Measurements from ENCODE around the gene INSL4. TPM values are rescaled to one million over a fixed set of nuclear protein-coding genes. Genes with fewer than 3 reads are reported as not detected.

Gene INSL4
- total and polyA plus RNA-seq, 4 donors = not detected

DNA sequence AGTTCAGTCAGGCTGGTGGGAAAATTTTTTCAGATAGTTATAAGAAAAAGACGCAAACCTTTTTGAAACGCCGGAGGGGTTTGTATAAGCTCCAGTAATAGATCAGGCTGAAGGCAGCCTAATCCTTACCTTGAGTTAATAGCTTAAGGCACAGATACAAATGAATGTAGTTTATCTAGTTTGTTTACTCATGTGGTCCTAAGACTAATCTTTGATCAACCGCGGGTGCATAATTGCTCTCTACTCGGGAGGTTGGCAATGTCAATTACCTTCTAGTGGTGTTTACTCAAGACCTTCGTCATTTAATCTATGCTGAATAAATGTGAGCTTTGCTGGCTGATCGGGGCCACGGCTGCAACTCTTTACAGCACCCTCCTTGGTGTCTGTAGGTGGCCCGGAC is 665 bp upstream of the INSL4 start:
- H3K4me1 ChIP-seq (ENCODE audit: control insufficient read depth, insufficient read depth, low read length) = no peaks in the 10 kb centered on the region
- H3K9me3 ChIP-seq (ENCODE audit: control insufficient read depth, insufficient read depth, low read length) = no peaks in the 10 kb centered on the region
- 82% methylated on average over 5 of the region's 10 CpGs for WGBS (ENCODE audit: insufficient coverage)
- no peaks in the 10 kb centered on the region for H3K36me3 ChIP-seq (ENCODE audit: control insufficient read depth, insufficient read depth, low read length)
- H3K27me3 ChIP-seq (ENCODE audit: control insufficient read depth, insufficient read depth, low read length) = no peaks in the 10 kb centered on the region
- no peak for DNase-seq (ENCODE audit: low read depth in 4 of 6, low spot score in 6 of 6)
- H3K27ac ChIP-seq (ENCODE audit: low read depth, low read length) = no peak overlapping the region
- no peak overlapping the region for H3K4me3 ChIP-seq (ENCODE audit: low read depth, low read length)

DNA sequence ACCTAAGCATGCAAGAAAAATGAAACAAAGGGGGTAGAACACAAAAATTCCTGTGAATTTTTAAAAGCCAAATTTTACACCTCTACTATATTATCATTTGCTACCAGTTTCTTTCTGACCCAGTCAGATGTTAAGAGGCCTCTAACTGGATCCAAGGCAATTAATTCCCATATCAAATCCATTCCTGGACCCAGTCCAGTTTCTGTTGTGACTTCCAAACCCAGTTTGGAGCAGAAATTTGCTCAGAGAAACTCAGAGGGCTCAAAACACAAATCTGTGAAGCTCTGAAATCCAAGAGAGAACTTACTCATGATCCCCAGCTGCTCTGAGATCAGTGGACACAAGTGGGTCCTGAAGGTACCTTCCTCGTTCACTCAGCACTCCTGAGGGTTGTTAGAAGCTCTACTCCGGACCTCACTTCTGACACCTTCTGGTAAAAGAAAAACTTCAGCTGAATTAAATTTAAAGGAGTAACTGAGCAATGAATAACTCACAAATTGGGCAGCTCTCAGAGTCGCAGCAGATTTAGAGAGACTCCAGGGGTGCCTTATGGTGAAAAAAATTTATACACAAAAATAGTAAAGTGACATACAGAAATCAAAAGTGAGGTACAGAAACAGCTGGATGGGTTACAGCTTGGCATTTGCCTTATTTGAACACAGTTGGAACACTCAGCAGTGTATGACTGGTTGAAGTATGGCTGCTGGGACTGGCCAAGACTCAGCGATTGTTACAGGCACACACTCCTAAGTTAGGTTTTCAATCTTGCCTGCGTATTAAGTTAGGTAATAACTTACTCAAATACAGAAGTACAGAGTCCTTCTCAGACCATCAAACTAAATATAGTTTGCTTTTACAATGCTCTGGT is 32.4 kb downstream of the INSL4 start:
- H3K27me3 ChIP-seq (ENCODE audit: control insufficient read depth, insufficient read depth, low read length) = no peaks in the 10 kb centered on the region
- no peak overlapping the region for H3K4me3 ChIP-seq (ENCODE audit: low read depth, low read length)
- H3K9me3 ChIP-seq (ENCODE audit: control insufficient read depth, insufficient read depth, low read length) = no peaks in the 10 kb centered on the region
- no peak overlapping the region for H3K27ac ChIP-seq (ENCODE audit: low read depth, low read length)
- DNase-seq (ENCODE audit: low read depth in 4 of 6, low spot score in 6 of 6) = peak in 2 of 6 donors; percentile 0 to 4
- no peaks in the 10 kb centered on the region for H3K4me1 ChIP-seq (ENCODE audit: control insufficient read depth, insufficient read depth, low read length)
- no peaks in the 10 kb centered on the region for H3K36me3 ChIP-seq (ENCODE audit: control insufficient read depth, insufficient read depth, low read length)
- WGBS (ENCODE audit: insufficient coverage) = no CpG with 5 or more reads among the region's 5 CpGs

DNA sequence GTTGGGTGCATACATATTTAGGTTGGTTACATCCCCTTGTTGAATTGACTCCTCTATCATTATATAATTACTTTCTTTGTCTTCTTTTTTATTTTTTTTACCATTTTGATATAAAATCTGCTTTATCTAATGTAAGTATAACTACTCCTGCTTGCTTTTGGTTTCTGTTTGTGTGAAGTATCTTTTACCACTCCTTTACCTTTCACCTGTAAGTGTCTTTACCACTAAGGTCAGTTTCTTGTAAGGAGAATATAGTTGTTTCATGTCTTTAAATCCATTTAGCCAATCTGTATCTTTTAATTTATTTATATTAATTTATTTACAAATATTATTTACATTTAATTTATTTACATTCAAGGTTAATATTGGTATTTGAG is 33.0 kb downstream of the INSL4 start:
- no peaks in the 10 kb centered on the region for H3K9me3 ChIP-seq (ENCODE audit: control insufficient read depth, insufficient read depth, low read length)
- H3K4me1 ChIP-seq (ENCODE audit: control insufficient read depth, insufficient read depth, low read length) = no peaks in the 10 kb centered on the region
- no peaks in the 10 kb centered on the region for H3K27me3 ChIP-seq (ENCODE audit: control insufficient read depth, insufficient read depth, low read length)
- no peaks in the 10 kb centered on the region for H3K36me3 ChIP-seq (ENCODE audit: control insufficient read depth, insufficient read depth, low read length)
- no peak for DNase-seq (ENCODE audit: low read depth in 4 of 6, low spot score in 6 of 6)
- H3K4me3 ChIP-seq (ENCODE audit: low read depth, low read length) = no peak overlapping the region
- H3K27ac ChIP-seq (ENCODE audit: low read depth, low read length) = no peak overlapping the region

DNA sequence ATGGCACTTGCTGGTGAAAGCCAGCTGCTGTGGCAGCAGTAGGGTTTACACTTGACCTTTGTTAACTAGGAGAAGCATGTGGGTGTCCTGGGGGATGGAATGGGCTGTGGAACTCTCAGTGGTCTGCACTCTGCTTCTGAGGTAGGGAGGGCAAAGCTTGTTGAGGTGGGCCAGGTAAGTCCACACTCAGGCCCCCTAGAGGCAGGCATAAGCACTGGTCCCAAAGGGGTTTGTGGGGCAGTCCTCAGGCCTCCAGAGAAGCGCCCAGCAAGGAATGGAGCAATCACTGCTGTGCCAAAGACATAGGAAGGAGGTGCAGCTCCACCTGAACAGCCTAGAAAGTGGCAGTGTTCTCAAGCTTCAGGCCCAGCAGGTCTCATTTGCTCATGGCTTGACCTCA is 34.7 kb downstream of the INSL4 start:
- H3K36me3 ChIP-seq (ENCODE audit: control insufficient read depth, insufficient read depth, low read length) = no peaks in the 10 kb centered on the region
- no peak overlapping the region for H3K4me3 ChIP-seq (ENCODE audit: low read depth, low read length)
- H3K27ac ChIP-seq (ENCODE audit: low read depth, low read length) = no peak overlapping the region
- 94% methylated on average over 1 of the region's 1 CpG for WGBS (ENCODE audit: insufficient coverage)
- no peaks in the 10 kb centered on the region for H3K9me3 ChIP-seq (ENCODE audit: control insufficient read depth, insufficient read depth, low read length)
- H3K27me3 ChIP-seq (ENCODE audit: control insufficient read depth, insufficient read depth, low read length) = no peaks in the 10 kb centered on the region
- no peaks in the 10 kb centered on the region for H3K4me1 ChIP-seq (ENCODE audit: control insufficient read depth, insufficient read depth, low read length)
- no peak for DNase-seq (ENCODE audit: low read depth in 4 of 6, low spot score in 6 of 6)

DNA sequence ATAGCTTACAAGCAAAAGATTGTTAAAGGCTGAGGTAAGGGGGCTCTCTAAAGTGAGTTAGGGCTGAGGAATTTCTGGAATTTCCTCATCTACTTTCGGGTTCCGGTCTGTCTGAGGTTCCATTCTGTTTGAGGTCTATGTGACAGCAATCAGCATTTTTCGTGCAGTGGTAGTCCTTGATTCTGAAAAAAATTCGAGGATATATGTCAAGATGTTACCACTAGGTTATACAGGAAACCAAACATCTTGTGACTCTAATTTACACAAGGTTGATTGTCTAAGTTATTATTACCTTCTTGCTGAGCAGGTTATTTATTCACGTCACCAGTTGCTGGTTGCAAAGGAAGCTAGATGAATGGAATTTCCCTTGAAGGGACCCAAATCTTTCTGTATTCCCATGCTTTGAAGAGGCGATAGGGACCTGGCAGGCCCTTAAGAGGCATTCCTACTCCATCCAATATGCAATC is 38.1 kb downstream of the INSL4 start:
- no peak for DNase-seq (ENCODE audit: low read depth in 4 of 6, low spot score in 6 of 6)
- Histone ChIP-seq H3K4me3 (ENCODE audit: low read depth, low read length) (no peak overlapping the region), H3K27ac (ENCODE audit: low read depth, low read length) (no peak overlapping the region), H3K36me3 (ENCODE audit: control insufficient read depth, insufficient read depth, low read length) (no peaks in the 10 kb centered on the region), H3K4me1 (ENCODE audit: control insufficient read depth, insufficient read depth, low read length) (no peaks in the 10 kb centered on the region), H3K9me3 (ENCODE audit: control insufficient read depth, insufficient read depth, low read length) (no peaks in the 10 kb centered on the region), H3K27me3 (ENCODE audit: control insufficient read depth, insufficient read depth, low read length) (no peaks in the 10 kb centered on the region)
- WGBS (ENCODE audit: insufficient coverage) = 60% methylated on average over 2 of the region's 6 CpGs

DNA sequence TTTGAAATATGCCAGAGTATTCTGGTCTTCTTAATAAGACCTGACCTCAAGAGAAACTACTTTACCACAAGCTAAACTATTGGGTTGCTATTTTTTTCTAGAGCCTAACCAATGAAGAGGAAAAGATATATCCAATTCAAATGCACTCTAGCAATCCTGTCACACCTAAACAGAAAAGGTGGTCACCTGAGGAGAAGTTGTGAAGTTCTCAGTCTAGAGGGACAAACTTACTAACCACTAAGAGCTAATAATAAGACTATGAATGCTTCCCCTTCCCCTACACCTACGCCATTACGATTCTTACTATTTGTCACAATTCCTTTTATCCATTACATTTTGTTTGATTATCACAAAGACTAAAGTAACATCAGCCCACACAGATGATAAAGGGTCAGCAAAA is 43.6 kb downstream of the INSL4 start:
- no peaks in the 10 kb centered on the region for H3K36me3 ChIP-seq (ENCODE audit: control insufficient read depth, insufficient read depth, low read length)
- no peaks in the 10 kb centered on the region for H3K9me3 ChIP-seq (ENCODE audit: control insufficient read depth, insufficient read depth, low read length)
- no peak overlapping the region for H3K4me3 ChIP-seq (ENCODE audit: low read depth, low read length)
- H3K27ac ChIP-seq (ENCODE audit: low read depth, low read length) = no peak overlapping the region
- 80% methylated on average over 2 of the region's 2 CpGs for WGBS (ENCODE audit: insufficient coverage)
- no peaks in the 10 kb centered on the region for H3K27me3 ChIP-seq (ENCODE audit: control insufficient read depth, insufficient read depth, low read length)
- no peaks in the 10 kb centered on the region for H3K4me1 ChIP-seq (ENCODE audit: control insufficient read depth, insufficient read depth, low read length)
- no peak for DNase-seq (ENCODE audit: low read depth in 4 of 6, low spot score in 6 of 6)

DNA sequence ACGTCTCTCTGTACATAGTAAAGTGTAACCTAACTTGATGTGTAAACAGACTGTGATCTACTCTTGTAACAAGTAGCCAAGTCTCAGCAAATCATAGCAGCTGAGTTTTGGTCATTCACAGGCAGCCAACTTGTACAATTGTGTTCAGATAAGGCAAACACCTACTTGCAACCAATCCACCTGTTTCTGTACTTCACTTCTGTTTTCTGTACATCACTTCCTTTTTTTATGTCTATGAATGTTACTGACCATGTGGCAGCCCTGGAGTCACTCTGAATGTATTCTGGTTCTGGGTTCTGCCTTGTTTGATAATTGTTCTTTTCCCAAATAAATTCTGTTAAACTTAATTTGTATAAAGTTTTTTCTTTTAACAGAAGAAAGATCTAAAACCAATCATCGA is 47.3 kb downstream of the INSL4 start:
- no peak overlapping the region for H3K4me3 ChIP-seq (ENCODE audit: low read depth, low read length)
- no peak overlapping the region for H3K27ac ChIP-seq (ENCODE audit: low read depth, low read length)
- WGBS (ENCODE audit: insufficient coverage) = no CpG with 5 or more reads among the region's 2 CpGs
- no peaks in the 10 kb centered on the region for H3K9me3 ChIP-seq (ENCODE audit: control insufficient read depth, insufficient read depth, low read length)
- H3K36me3 ChIP-seq (ENCODE audit: control insufficient read depth, insufficient read depth, low read length) = no peaks in the 10 kb centered on the region
- no peaks in the 10 kb centered on the region for H3K27me3 ChIP-seq (ENCODE audit: control insufficient read depth, insufficient read depth, low read length)
- no peak for DNase-seq (ENCODE audit: low read depth in 4 of 6, low spot score in 6 of 6)
- H3K4me1 ChIP-seq (ENCODE audit: control insufficient read depth, insufficient read depth, low read length) = no peaks in the 10 kb centered on the region

Small RNA genes lying within 50 kb of the gene (small RNA-seq; reads per million reads assigned to genes)
- not detected for gene AL133547.1 (ENCODE audit: low replicate concordance)

Other genes with a start within 250 kb of the INSL4 start
- gene JAK2, start 246.1 kb upstream of the INSL4 start, total RNA-seq = 10 to 100 TPM; 25.9 to 39.7 TPM
- gene JAK2, start 246.1 kb upstream of the INSL4 start, polyA plus RNA-seq (ENCODE audit: insufficient read length in 2 of 2) = 10 to 100 TPM; 13.5 to 16.9 TPM
- not detected for gene INSL6, start 45.8 kb upstream of the INSL4 start, total RNA-seq
- gene INSL6, start 45.8 kb upstream of the INSL4 start, polyA plus RNA-seq (ENCODE audit: insufficient read length in 2 of 2) = under 1 TPM; 0.35 to 0.55 TPM
- under 1 TPM in 1 of 2 donors, not detected in 1; 0.66 TPM for gene RLN2, start 73.3 kb downstream of the INSL4 start, total RNA-seq
- gene RLN2, start 73.3 kb downstream of the INSL4 start, polyA plus RNA-seq (ENCODE audit: insufficient read length in 2 of 2) = 1 to 10 TPM in 1 of 2 donors, under 1 TPM in 1; 0.59 to 1.3 TPM
- gene RLN1, start 108.5 kb downstream of the INSL4 start, total RNA-seq = 1 to 10 TPM in 1 of 2 donors, under 1 TPM in 1; 0.33 to 1.6 TPM
- gene RLN1, start 108.5 kb downstream of the INSL4 start, polyA plus RNA-seq (ENCODE audit: insufficient read length in 2 of 2) = under 1 TPM; 0.50 to 0.57 TPM
- gene PLGRKT, start 206.5 kb downstream of the INSL4 start, total RNA-seq = 10 to 100 TPM; 22.5 to 30.6 TPM
- gene PLGRKT, start 206.5 kb downstream of the INSL4 start, polyA plus RNA-seq (ENCODE audit: insufficient read length in 2 of 2) = 10 to 100 TPM; 28.9 to 32.3 TPM
- 1 to 10 TPM; 1.4 to 2.8 TPM for gene CD274, start 219.1 kb downstream of the INSL4 start, total RNA-seq
- gene CD274, start 219.1 kb downstream of the INSL4 start, polyA plus RNA-seq (ENCODE audit: insufficient read length in 2 of 2) = 1 to 10 TPM; 1.4 to 2.3 TPM